Panc1 (cell line): ENCODE results near the gene PEX3. TPM values are rescaled to one million over a fixed set of nuclear protein-coding genes. Genes with fewer than 3 reads are reported as not detected.

Experiments
- ATAC-seq: fragments of 200-7000 bp; cut with Tn5 transposase; 2 replicates; pipeline ENCODE4 v1.9.1; 2020; ENCODE audit warnings: mild to moderate bottlenecking, moderate library complexity
- BruUV-seq: library from RNA; stranded (reverse); fragments of 400-500 nt; replicated peaks from 2 replicates; lab custom pipeline; 2021; lab: Mats Ljungman, UMichigan
- CTCF ChIA-PET: fragments of 300-600 bp; sonication (Branson Sonifier 250); formaldehyde crosslinking; loops from one replicate; lab custom pipeline; 2022; ENCODE audit warnings: antibody characterized with exemption; lab: Charles Lee
- POLR2A ChIA-PET: fragments of 300-600 bp; sonication (Branson Sonifier 250); formaldehyde crosslinking; loops from one replicate; lab custom pipeline; 2022; ENCODE audit warnings: antibody characterized with exemption; lab: Charles Lee
- DNase-seq: peaks from one replicate; pipeline ENCODE4 v3.0.0-alpha.2; 2010; ENCODE audit warnings: low read depth, low spot score
- H3K27ac ChIP-seq: 2 replicates; pipeline ENCODE4 v1.5.1; 2011; ENCODE audit warnings: mild to moderate bottlenecking, low read length, inconsistent platforms
- H3K27me3 ChIP-seq: fragments of 200-500 bp; sonication (Bioruptor generic); 2 replicates; pipeline ENCODE4 v1.6.0; 2014; ENCODE audit warnings: low read length, inconsistent platforms; ENCODE audit not compliant: control insufficient read depth, insufficient read depth
- H3K36me3 ChIP-seq: fragments of 200-500 bp; sonication (Bioruptor generic); 2 replicates; pipeline ENCODE4 v1.5.1; 2014; ENCODE audit warnings: inconsistent platforms, mild to moderate bottlenecking, low read length, moderate library complexity; ENCODE audit not compliant: control insufficient read depth, insufficient read depth
- H3K4me1 ChIP-seq: 2 replicates; pipeline ENCODE4 v1.5.1; 2011; ENCODE audit warnings: inconsistent platforms, mild to moderate bottlenecking, low read length, moderate library complexity; ENCODE audit not compliant: control insufficient read depth, insufficient read depth
- H3K4me3 ChIP-seq, 2 experiments: 2 replicates each; pipeline ENCODE4 v1.5.1; 2011 to 2012; ENCODE audit warnings: low read depth in 2 of 2, low read length in 2 of 2, mild to moderate bottlenecking in 2 of 2, inconsistent platforms in 1 of 2, moderate library complexity in 1 of 2
- H3K9me3 ChIP-seq: fragments of 200-500 bp; sonication (Bioruptor generic); 2 replicates; pipeline ENCODE4 v1.5.1; 2014; ENCODE audit warnings: low read depth, mild to moderate bottlenecking, inconsistent platforms, low read length, moderate library complexity; ENCODE audit not compliant: control insufficient read depth, insufficient read depth
- CTCF ChIP-seq: fragments of 450-650 bp; IDR thresholded peaks from 2 replicates; pipeline ENCODE4 v1.5.1; 2017; ENCODE audit warnings: mild to moderate bottlenecking
- POLR2AphosphoS5 ChIP-seq: IDR thresholded peaks from 2 replicates; pipeline ENCODE4 v1.6.1; 2012; ENCODE audit warnings: mild to moderate bottlenecking, low read depth, low read length, moderate library complexity
- REST ChIP-seq, 2 experiments: IDR thresholded peaks; 2 replicates each; pipeline ENCODE4 v1.6.1; 2011 to 2012; ENCODE audit warnings: low read depth in 2 of 2, control low read depth in 1 of 2, low read length in 1 of 2, mild to moderate bottlenecking in 1 of 2, moderate library complexity in 1 of 2; ENCODE audit not compliant: insufficient read depth in 1 of 2
- SIN3A ChIP-seq: IDR thresholded peaks from 2 replicates; pipeline ENCODE4 v1.6.1; 2012; ENCODE audit warnings: low read depth, mild to moderate bottlenecking, low read length, moderate library complexity, borderline replicate concordance; ENCODE audit not compliant: insufficient read depth
- TCF7L2 ChIP-seq: IDR thresholded peaks from 2 replicates; pipeline ENCODE4 v1.6.1; 2011; ENCODE audit warnings: mild to moderate bottlenecking, low read depth, low read length, inconsistent platforms
- in situ Hi-C: cut with HindIII; loops from 2 replicates; pipeline ENCODE4 v1.10.0; 2016; ENCODE audit warnings: low sequenced_read_pairs, low pct_unique_long_range_greater_than_20kb
- intact Hi-C: fragments of 100-400 bp; cut with micrococcal nuclease; formaldehyde crosslinking; loops from one replicate; pipeline ENCODE4 v1.10.0; 2022; ENCODE audit not compliant: unreplicated experiment
- total RNA-seq: library from RNA; stranded (reverse); gene quantifications from one replicate; pipeline ENCODE4 v1.2.1, GENCODE V29; 2021; ENCODE audit not compliant: unreplicated experiment

PEX3 gene
- total RNA-seq, 1 experiment from 2014 or later = 16.5 TPM

GRCh38 chr6:143539734-143540133, 89.1 kb downstream of the PEX3 start:
- Histone ChIP-seq H3K36me3 (no peaks in the 10 kb centered on the region), H3K4me3 (no peak overlapping the region), H3K9me3 (no peaks in the 10 kb centered on the region), H3K4me1 (peaks cover 11% of the 10 kb centered on the region; the same call in 1 of the 2 replicates), H3K27me3 (no peaks in the 10 kb centered on the region), H3K27ac (0 out of 2 replicates have a peak overlapping the region, but pooled peaks have one; percentile 27)
- intact Hi-C loops (no loop called here), in situ Hi-C loops (no loop called here)
- DNase-seq (no peak), ATAC-seq (no peak)
- BruUV-seq = no TSS peak
- TF ChIP-seq CTCF = peak; percentile 34; the same call in 1 of the 2 replicates
- TF ChIP-seq SIN3A = no peak
- ChIA-PET POLR2A (no interaction called here), CTCF (no interaction called here)

GRCh38 chr6:143540192-143540591, 89.6 kb downstream of the PEX3 start:
- H3K4me3 ChIP-seq = no peak overlapping the region
- no peaks in the 10 kb centered on the region for H3K27me3 ChIP-seq
- CTCF ChIA-PET = no interaction called here
- H3K27ac ChIP-seq = no peak overlapping the region
- H3K9me3 ChIP-seq = no peaks in the 10 kb centered on the region
- POLR2A ChIA-PET = no interaction called here
- intact Hi-C loops = no loop called here
- BruUV-seq = no TSS peak
- H3K36me3 ChIP-seq = no peaks in the 10 kb centered on the region
- TF ChIP-seq SIN3A (no peak), REST (IDR thresholded peaks at IDR 0.05; ENCODE audit: insufficient read depth in 1 of 2, low read depth in 2 of 2, low read length in 1 of 2) (no peak), POLR2AphosphoS5 (no peak), CTCF (no peak), TCF7L2 (no peak)
- no peak for ATAC-seq
- DNase-seq = no peak
- H3K4me1 ChIP-seq = peaks cover 11% of the 10 kb centered on the region; the same call in 1 of the 2 replicates
- in situ Hi-C loops = no loop called here

Other genes with a start within 250 kb of the PEX3 start
- gene ADAT2, start 110 bp upstream of the PEX3 start, total RNA-seq = 6.4 TPM
- 68.1 TPM for gene FUCA2, start 60.9 kb downstream of the PEX3 start, total RNA-seq
- 59.9 TPM for gene PHACTR2, start 227.2 kb downstream of the PEX3 start, total RNA-seq